ENCODE results near the gene OR3A2. TPM values are rescaled to one million over a fixed set of nuclear protein-coding genes. Genes with fewer than 3 reads are reported as not detected.

Gene OR3A2
- total RNA-seq = not detected in 2 replicates

GRCh38 chr17:3385869-3386816, at the start of gene OR3A2:
OR3A2 (minus strand) TSS chr17:3386308.

GRCh38 chr17:3433741-3434140, 47.6 kb upstream of the OR3A2 start, which contains the start of gene OR1E2:
OR1E2 (minus strand) TSS chr17:3433841; CDS start chr17:3433841, 0 bp downstream.

GRCh38 chr17:3411070-3411469, 25.0 kb upstream of the OR3A2 start, which contains the start of gene OR3A3:
OR3A3 (plus strand) TSS chr17:3411370.

GRCh38 chr17:3398310-3398709, 12.2 kb upstream of the OR3A2 start, which contains the start of gene OR1E1:
OR1E1 (minus strand) TSS chr17:3398410; CDS start chr17:3398410, 0 bp downstream.

GRCh38 chr17:3298260-3298659, 87.8 kb downstream of the OR3A2 start, which contains the start of gene OR3A1:
OR3A1 (minus strand) TSS chr17:3298360; CDS start chr17:3292582, 5,778 bp downstream.

Other genes with a start within 250 kb of the OR3A2 start
- not detected in 2 replicates for gene OR1A2, start 188.8 kb downstream of the OR3A2 start, total RNA-seq
- not detected in 2 replicates for gene OR1A1, start 178.6 kb downstream of the OR3A2 start, total RNA-seq
- gene OR3A1, start 87.9 kb downstream of the OR3A2 start, total RNA-seq = not detected in 2 replicates
- not detected in 2 replicates for gene OR1E1, start 12.1 kb upstream of the OR3A2 start, total RNA-seq
- not detected in 2 replicates for gene OR3A3, start 25.1 kb upstream of the OR3A2 start, total RNA-seq
- gene OR1E2, start 47.5 kb upstream of the OR3A2 start, total RNA-seq = not detected in 2 replicates
- not detected in 2 replicates for gene SPATA22, start 85.5 kb upstream of the OR3A2 start, total RNA-seq
- under 0.01 TPM in 1 of 2 replicates, not detected in the other for gene ASPA, start 89.7 kb upstream of the OR3A2 start, total RNA-seq
- gene TRPV3, start 171.5 kb upstream of the OR3A2 start, total RNA-seq = under 0.01 and 0.30 TPM in 2 replicates
- 0.50 and 1.0 TPM in 2 replicates for gene TRPV1, start 223.1 kb upstream of the OR3A2 start, total RNA-seq
- gene SHPK, start 249.9 kb upstream of the OR3A2 start, total RNA-seq = 17.3 and 17.5 TPM in 2 replicates